HG02884 (cell line): ENCODE results near the gene MYO3A.

Experiments used
- ATAC-seq: cut with Tn5 transposase; IDR thresholded peaks from one replicate; pipeline ENCODE4 v1.9.1; 2021; ENCODE audit warnings: mild to moderate bottlenecking, moderate library complexity; ENCODE audit not compliant: unreplicated experiment

The MYO3A gene

DNA sequence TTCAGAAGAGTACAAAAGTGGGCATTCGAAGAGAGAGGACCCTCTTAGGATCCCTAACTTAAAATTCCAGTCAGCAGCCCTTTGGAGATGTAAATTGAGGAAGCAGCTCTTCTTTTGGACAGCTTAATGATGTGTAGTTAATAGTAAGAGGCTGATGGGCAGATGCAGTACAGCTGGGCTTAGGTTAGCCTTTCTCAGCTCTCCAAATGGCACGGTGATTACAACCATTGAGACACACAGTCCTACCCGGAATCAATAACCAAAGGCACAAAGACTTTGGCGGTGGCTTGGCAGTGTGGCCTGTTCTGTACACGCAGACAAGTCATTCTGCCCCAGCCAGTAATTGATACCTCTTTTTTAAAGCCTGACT lies 309.3 kb downstream of the MYO3A start:
- ATAC-seq = no peak

DNA sequence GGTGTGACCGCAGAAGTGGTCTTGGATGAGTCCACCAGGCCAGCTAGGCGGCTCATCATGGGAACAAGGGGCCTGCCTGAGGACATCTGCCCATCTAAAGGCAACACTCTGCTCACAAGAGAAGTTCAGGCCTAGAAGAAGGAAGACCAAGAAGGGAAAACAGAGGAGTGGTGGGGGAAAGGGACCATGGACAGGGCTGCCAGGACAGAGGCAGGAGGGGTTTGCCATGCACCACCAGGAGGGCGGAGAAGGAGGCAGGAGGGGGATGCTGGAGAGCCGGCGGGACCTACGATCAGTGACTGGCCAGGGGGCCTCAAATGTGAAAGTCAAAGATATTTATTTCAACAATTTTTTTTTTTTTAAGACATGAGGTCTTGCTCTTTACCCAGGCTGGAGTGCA lies 315.7 kb downstream of the MYO3A start:
- no peak for ATAC-seq

DNA sequence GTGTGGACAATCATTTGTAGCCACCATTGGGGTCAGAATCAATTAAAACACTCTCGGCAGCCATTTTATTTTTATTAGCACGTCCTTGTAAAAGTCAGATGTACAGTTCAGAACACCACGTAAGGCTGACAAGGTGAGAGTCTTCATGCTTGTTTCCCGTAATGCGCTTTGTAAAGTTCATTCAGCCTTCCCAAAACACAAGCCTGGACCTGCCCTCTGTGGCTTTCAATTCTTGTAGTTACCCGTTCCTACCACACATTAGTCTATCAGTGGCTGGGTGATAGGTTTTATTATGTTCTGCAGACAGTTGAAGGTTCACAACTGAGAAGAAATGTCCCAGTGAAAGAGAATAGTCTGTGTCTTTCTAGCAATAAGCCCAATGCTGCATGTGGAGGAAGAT lies 317.9 kb downstream of the MYO3A start:
- no peak for ATAC-seq

DNA sequence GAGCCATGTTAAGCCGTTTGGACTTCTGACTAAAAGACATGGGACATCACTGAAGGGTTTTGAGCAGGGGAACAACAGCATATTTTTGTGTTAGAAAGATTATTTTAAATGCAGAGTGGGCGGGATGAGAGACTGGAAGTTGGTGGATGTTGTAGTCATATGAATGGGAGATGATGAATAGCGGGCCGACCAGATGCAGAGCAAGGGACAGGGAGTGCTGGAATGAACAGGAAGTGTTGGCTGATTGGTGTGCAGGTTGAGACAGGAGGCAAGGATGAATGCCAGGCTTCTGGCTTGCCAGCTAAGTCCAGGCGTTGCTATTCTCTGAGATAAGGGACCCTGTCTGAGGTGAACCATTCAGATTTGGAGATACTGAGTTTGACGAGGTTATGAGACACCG lies 320.6 kb downstream of the MYO3A start:
- ATAC-seq = no peak

DNA sequence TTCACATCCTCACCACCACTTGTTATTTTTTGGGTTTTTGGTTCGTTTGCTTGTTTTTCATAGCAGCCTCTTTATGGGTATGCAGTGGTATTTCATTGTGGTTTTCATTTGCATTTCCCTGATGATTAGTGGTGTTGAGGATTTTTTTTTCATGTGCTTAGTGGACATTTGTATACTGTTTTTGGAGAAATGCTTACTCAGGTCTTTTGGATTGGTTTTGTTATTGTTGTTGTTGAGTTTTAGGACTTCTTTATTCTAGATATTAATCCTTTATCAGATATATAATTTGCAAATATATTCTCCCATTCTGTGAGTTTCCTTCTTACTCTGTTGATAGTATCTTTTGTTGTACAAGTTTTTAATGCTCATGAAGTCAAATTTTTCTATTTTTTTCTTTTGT lies 325.3 kb downstream of the MYO3A start:
- no peak for ATAC-seq
